ENCODE measurements around the gene AGAP2. TPM values are rescaled to one million over a fixed set of nuclear protein-coding genes. Genes with fewer than 3 reads are reported as not detected.

AGAP2 gene
- total and polyA plus RNA-seq, 2 of the 13 experiments (the other 11 are each of a cell fraction or from before 2014, with no cell fraction given): 0.38 to 0.45 TPM

DNA sequence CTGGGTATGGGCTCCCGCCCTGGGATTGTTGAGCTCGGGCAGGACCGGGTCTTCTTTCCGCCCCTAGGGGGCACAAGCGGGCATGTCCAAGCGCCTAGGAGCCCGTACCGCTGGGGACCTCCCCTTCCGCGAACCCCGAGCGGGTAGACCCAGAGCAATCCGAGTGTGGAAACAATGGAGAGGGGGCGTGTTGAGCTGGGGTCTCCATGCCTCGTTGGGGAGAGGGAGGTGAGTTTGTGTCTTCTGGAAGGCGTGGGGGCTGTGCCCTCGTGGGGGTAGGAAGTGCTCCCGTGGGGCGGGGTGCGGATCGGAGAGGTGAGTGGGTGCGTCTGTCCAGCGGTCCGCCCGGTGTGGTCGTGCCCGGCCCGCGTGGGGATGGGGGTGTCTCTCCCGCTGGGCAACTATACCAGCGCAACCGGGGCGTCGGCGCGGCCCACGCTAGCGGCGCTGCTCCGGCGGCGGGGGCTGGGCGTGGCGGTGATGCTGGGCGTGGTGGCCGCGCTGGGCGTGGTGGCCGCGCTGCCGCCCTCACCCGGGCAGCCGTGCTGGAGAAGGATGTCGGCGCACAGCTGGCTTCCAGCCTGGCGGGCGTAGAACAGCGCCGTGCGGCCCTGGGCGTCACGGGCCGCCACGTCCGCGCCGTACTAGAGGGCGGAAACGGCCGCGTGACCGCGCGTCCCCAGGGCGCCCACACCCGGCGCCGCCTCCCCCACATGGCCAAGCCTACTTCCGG lies 12.2 kb downstream of the AGAP2 start (continued):
- no peak for TF ChIP-seq PTBP1 (IDR thresholded peaks at IDR 0.05; ENCODE audit: low read depth, low read length, poor library complexity, severe bottlenecking)
- no peak for TF ChIP-seq ZNF260 (CRISPR knock-in tag; IDR thresholded peaks at IDR 0.05; ENCODE audit: borderline replicate concordance, low read depth)
- TF ChIP-seq RELA (CRISPR knock-in tag; IDR thresholded peaks at IDR 0.05): no peak
- TF ChIP-seq, protein P1, sequence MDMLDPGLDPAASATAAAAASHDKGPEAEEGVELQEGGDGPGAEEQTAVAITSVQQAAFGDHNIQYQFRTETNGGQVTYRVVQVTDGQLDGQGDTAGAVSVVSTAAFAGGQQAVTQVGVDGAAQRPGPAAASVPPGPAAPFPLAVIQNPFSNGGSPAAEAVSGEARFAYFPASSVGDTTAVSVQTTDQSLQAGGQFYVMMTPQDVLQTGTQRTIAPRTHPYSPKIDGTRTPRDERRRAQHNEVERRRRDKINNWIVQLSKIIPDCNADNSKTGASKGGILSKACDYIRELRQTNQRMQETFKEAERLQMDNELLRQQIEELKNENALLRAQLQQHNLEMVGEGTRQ (IDR thresholded peaks at IDR 0.05; ENCODE audit: low read depth, low read length): no peak
- TF ChIP-seq, protein P1 (CRISPR knock-in tag; IDR thresholded peaks at IDR 0.05; ENCODE audit: borderline replicate concordance): no peak
- TF ChIP-seq ZNF333 (CRISPR knock-in tag; IDR thresholded peaks at IDR 0.05; ENCODE audit: borderline replicate concordance): no peak
- TF ChIP-seq MEIS2 (CRISPR knock-in tag; IDR thresholded peaks at IDR 0.05): peak; percentile 21; the same call in 1 of the 2 replicates
- no peak for TF ChIP-seq MAFG (CRISPR knock-in tag; IDR thresholded peaks at IDR 0.05)
- no peak for TF ChIP-seq ZEB1 (IDR thresholded peaks at IDR 0.05; ENCODE audit: insufficient replicate concordance, low read depth)
- no peak for TF ChIP-seq ZNF75D (CRISPR knock-in tag; IDR thresholded peaks at IDR 0.05; ENCODE audit: borderline replicate concordance)
- 0 out of 2 replicates have a peak, but pooled peaks have one; percentile 37 for TF ChIP-seq ZMYM2 (CRISPR knock-in tag; IDR thresholded peaks at IDR 0.05)
- TF ChIP-seq ISX (CRISPR knock-in tag; conservative IDR thresholded peaks at IDR 0.05): no peak
- TF ChIP-seq, protein P2, sequence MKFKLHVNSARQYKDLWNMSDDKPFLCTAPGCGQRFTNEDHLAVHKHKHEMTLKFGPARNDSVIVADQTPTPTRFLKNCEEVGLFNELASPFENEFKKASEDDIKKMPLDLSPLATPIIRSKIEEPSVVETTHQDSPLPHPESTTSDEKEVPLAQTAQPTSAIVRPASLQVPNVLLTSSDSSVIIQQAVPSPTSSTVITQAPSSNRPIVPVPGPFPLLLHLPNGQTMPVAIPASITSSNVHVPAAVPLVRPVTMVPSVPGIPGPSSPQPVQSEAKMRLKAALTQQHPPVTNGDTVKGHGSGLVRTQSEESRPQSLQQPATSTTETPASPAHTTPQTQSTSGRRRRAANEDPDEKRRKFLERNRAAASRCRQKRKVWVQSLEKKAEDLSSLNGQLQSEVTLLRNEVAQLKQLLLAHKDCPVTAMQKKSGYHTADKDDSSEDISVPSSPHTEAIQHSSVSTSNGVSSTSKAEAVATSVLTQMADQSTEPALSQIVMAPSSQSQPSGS (CRISPR knock-in tag; IDR thresholded peaks at IDR 0.05): no peak
- TF ChIP-seq ZNF605 (CRISPR knock-in tag; IDR thresholded peaks at IDR 0.05): 0 out of 2 replicates have a peak, but pooled peaks have one; percentile 44
- no peak for TF ChIP-seq ZNF3 (CRISPR knock-in tag; IDR thresholded peaks at IDR 0.05)
- peak; percentile 33 for TF ChIP-seq AGO2 (optimal IDR thresholded peaks at IDR 0.05; ENCODE audit: low read depth, low read length)
- TF ChIP-seq, protein P3, sequence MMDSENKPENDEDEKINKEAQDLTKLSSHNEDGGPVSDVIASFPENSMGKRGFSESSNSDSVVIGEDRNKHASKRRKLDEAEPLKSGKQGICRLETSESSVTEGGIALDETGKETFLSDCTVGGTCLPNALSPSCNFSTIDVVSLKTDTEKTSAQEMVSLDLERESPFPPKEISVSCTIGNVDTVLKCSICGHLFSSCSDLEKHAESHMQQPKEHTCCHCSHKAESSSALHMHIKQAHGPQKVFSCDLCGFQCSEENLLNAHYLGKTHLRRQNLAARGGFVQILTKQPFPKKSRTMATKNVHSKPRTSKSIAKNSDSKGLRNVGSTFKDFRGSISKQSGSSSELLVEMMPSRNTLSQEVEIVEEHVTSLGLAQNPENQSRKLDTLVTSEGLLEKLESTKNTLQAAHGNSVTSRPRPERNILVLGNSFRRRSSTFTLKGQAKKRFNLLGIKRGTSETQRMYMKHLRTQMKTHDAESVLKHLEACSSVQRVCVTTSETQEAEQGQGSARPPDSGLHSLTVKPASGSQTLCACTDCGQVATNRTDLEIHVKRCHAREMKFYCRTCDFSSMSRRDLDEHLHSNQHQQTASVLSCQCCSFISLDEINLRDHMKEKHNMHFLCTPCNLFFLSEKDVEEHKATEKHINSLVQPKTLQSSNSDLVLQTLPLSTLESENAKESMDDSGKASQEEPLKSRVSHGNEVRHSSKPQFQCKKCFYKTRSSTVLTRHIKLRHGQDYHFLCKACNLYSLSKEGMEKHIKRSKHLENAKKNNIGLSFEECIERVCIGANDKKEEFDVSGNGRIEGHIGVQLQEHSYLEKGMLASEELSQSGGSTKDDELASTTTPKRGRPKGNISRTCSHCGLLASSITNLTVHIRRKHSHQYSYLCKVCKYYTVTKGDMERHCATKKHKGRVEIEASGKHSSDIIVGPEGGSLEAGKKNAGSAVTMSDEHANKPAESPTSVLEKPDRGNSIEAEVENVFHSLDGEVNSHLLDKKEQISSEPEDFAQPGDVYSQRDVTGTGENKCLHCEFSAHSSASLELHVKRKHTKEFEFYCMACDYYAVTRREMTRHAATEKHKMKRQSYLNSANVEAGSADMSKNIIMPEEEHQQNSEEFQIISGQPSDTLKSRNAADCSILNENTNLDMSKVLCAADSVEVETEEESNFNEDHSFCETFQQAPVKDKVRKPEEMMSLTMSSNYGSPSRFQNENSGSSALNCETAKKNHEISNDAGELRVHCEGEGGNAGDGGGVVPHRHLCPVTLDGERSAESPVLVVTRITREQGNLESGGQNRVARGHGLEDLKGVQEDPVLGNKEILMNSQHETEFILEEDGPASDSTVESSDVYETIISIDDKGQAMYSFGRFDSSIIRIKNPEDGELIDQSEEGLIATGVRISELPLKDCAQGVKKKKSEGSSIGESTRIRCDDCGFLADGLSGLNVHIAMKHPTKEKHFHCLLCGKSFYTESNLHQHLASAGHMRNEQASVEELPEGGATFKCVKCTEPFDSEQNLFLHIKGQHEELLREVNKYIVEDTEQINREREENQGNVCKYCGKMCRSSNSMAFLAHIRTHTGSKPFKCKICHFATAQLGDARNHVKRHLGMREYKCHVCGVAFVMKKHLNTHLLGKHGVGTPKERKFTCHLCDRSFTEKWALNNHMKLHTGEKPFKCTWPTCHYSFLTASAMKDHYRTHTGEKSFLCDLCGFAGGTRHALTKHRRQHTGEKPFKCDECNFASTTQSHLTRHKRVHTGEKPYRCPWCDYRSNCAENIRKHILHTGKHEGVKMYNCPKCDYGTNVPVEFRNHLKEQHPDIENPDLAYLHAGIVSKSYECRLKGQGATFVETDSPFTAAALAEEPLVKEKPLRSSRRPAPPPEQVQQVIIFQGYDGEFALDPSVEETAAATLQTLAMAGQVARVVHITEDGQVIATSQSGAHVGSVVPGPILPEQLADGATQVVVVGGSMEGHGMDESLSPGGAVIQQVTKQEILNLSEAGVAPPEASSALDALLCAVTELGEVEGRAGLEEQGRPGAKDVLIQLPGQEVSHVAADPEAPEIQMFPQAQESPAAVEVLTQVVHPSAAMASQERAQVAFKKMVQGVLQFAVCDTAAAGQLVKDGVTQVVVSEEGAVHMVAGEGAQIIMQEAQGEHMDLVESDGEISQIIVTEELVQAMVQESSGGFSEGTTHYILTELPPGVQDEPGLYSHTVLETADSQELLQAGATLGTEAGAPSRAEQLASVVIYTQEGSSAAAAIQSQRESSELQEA (CRISPR knock-in tag; IDR thresholded peaks at IDR 0.05; ENCODE audit: not compliant biosample characterization): no peak
- no peak for TF ChIP-seq RFXAP (CRISPR knock-in tag; IDR thresholded peaks at IDR 0.05; ENCODE audit: borderline replicate concordance)
